ENCODE data around the gene FYCO1. TPM values are rescaled to one million over a fixed set of nuclear protein-coding genes. Genes with fewer than 3 reads are reported as not detected.

FYCO1 gene
- total RNA-seq, 1 experiment from 2014 or later, result 15.4 TPM

GRCh38 chr3:45948881-45949280, 46.7 kb downstream of the FYCO1 start:
- Histone ChIP-seq H3K4me1 (ENCODE audit: insufficient read depth, low read length) (peaks cover 9% of the 10 kb centered on the region), H3K4me2 (ENCODE audit: low read length) (no peak overlapping the region), H2AFZ (ENCODE audit: low read length) (no peak overlapping the region), H3K9ac (ENCODE audit: low read length) (no peak overlapping the region), H3K27ac (ENCODE audit: low read length) (no peak overlapping the region), H3K9me2 (replicated peaks; ENCODE audit: low read length) (no peaks in the 10 kb centered on the region), H3K36me3 (ENCODE audit: low read depth, low read length) (peaks cover 35% of the 10 kb centered on the region; the same call in 1 of the 2 replicates), H3K27me3 (ENCODE audit: low read length) (no peaks in the 10 kb centered on the region), H3K4me3 (ENCODE audit: low read length) (no peak overlapping the region), H3K9me3 (ENCODE audit: low read length) (no peaks in the 10 kb centered on the region), H4K20me1 (ENCODE audit: low read length) (no peaks in the 10 kb centered on the region), H3F3A (ENCODE audit: low read length, unreplicated experiment) (no peaks in the 10 kb centered on the region), H3K79me2 (ENCODE audit: low read length) (no peaks in the 10 kb centered on the region)
- DNase-seq (no peak), ATAC-seq (no peak)
- ChIA-PET POLR2A (ENCODE audit: unreplicated experiment) (no interaction called here), CTCF (no interaction called here)
- intact Hi-C loops (cut with micrococcal nuclease), result loop anchor here (5.0 kb wide), 1 partner anchor 38 kb away; no protein-coding TSS in a partner anchor
- BruUV-seq (replicated peaks), result no TSS peak
- TF ChIP-seq EZH2 (IDR thresholded peaks at IDR 0.05; ENCODE audit: low read length, unreplicated experiment), result no peak
- TF ChIP-seq EZH2phosphoT487 (IDR thresholded peaks at IDR 0.05; ENCODE audit: borderline replicate concordance, low read length), result no peak
- TF ChIP-seq CTCF (conservative IDR thresholded peaks at IDR 0.05; ENCODE audit: low read depth, low read length), result no peak

GRCh38 chr3:45948311-45948781, 47.3 kb downstream of the FYCO1 start:
- no peaks in the 10 kb centered on the region for H3K9me3 ChIP-seq (ENCODE audit: low read length)
- TF ChIP-seq EZH2 (IDR thresholded peaks at IDR 0.05; ENCODE audit: low read length, unreplicated experiment) (no peak), EZH2phosphoT487 (IDR thresholded peaks at IDR 0.05; ENCODE audit: borderline replicate concordance, low read length) (no peak), CTCF (conservative IDR thresholded peaks at IDR 0.05; ENCODE audit: low read depth, low read length) (no peak)
- POLR2A ChIA-PET (ENCODE audit: unreplicated experiment), result no interaction called here
- no peaks in the 10 kb centered on the region for H3F3A ChIP-seq (ENCODE audit: low read length, unreplicated experiment)
- CTCF ChIA-PET, result no interaction called here
- no TSS peak for BruUV-seq (replicated peaks)
- intact Hi-C loops (cut with micrococcal nuclease), result loop anchor here (5.0 kb wide), 1 partner anchor 39 kb away; no protein-coding TSS in a partner anchor
- no peaks in the 10 kb centered on the region for H3K9me2 ChIP-seq (replicated peaks; ENCODE audit: low read length)
- H3K4me1 ChIP-seq (ENCODE audit: insufficient read depth, low read length), result peaks cover 14% of the 10 kb centered on the region
- no peaks in the 10 kb centered on the region for H3K79me2 ChIP-seq (ENCODE audit: low read length)
- H2AFZ ChIP-seq (ENCODE audit: low read length), result no peak overlapping the region
- peaks cover 30% of the 10 kb centered on the region; the same call in 1 of the 2 replicates for H3K36me3 ChIP-seq (ENCODE audit: low read depth, low read length)
- no peak overlapping the region for H3K4me3 ChIP-seq (ENCODE audit: low read length)
- no peaks in the 10 kb centered on the region for H4K20me1 ChIP-seq (ENCODE audit: low read length)
- H3K4me2 ChIP-seq (ENCODE audit: low read length), result no peak overlapping the region
- DNase-seq (peak; percentile 11), ATAC-seq (peak; percentile 89)
- H3K27me3 ChIP-seq (ENCODE audit: low read length), result no peaks in the 10 kb centered on the region
- H3K27ac ChIP-seq (ENCODE audit: low read length), result no peak overlapping the region
- no peak overlapping the region for H3K9ac ChIP-seq (ENCODE audit: low read length)

GRCh38 chr3:45947361-45947760, 48.3 kb downstream of the FYCO1 start:
- CTCF ChIA-PET, result no interaction called here
- ATAC-seq (no peak), DNase-seq (no peak)
- POLR2A ChIA-PET (ENCODE audit: unreplicated experiment), result no interaction called here
- no peak overlapping the region for H3K4me2 ChIP-seq (ENCODE audit: low read length)
- TF ChIP-seq EZH2phosphoT487 (IDR thresholded peaks at IDR 0.05; ENCODE audit: borderline replicate concordance, low read length), result no peak
- no peak for TF ChIP-seq EZH2 (IDR thresholded peaks at IDR 0.05; ENCODE audit: low read length, unreplicated experiment)
- no peak for TF ChIP-seq CTCF (conservative IDR thresholded peaks at IDR 0.05; ENCODE audit: low read depth, low read length)
- no peak overlapping the region for H2AFZ ChIP-seq (ENCODE audit: low read length)
- H3K9me3 ChIP-seq (ENCODE audit: low read length), result no peaks in the 10 kb centered on the region
- no peaks in the 10 kb centered on the region for H4K20me1 ChIP-seq (ENCODE audit: low read length)
- BruUV-seq (replicated peaks), result no TSS peak
- H3K9me2 ChIP-seq (replicated peaks; ENCODE audit: low read length), result no peaks in the 10 kb centered on the region
- H3K4me3 ChIP-seq (ENCODE audit: low read length), result no peak overlapping the region
- H3F3A ChIP-seq (ENCODE audit: low read length, unreplicated experiment), result no peaks in the 10 kb centered on the region
- no peaks in the 10 kb centered on the region for H3K27me3 ChIP-seq (ENCODE audit: low read length)
- no peaks in the 10 kb centered on the region for H3K79me2 ChIP-seq (ENCODE audit: low read length)
- H3K9ac ChIP-seq (ENCODE audit: low read length), result no peak overlapping the region
- intact Hi-C loops (cut with micrococcal nuclease), result loop anchor here (5.0 kb wide), 1 partner anchor 40 kb away; no protein-coding TSS in a partner anchor
- no peak overlapping the region for H3K27ac ChIP-seq (ENCODE audit: low read length)
- H3K36me3 ChIP-seq (ENCODE audit: low read depth, low read length), result peaks cover 30% of the 10 kb centered on the region; the same call in 1 of the 2 replicates
- peaks cover 14% of the 10 kb centered on the region for H3K4me1 ChIP-seq (ENCODE audit: insufficient read depth, low read length)

All from PC-3 (cell line).